SKM-1 treated with dmso at 0.1 percent for 144 hours (cell line): ENCODE results near the gene AUTS2.

Source experiments
- DNase-seq: peaks from one replicate; lab custom pipeline; 2025; ENCODE audit not compliant: unreplicated experiment; lab: John Stamatoyannopoulos, UW

The AUTS2 gene

DNA sequence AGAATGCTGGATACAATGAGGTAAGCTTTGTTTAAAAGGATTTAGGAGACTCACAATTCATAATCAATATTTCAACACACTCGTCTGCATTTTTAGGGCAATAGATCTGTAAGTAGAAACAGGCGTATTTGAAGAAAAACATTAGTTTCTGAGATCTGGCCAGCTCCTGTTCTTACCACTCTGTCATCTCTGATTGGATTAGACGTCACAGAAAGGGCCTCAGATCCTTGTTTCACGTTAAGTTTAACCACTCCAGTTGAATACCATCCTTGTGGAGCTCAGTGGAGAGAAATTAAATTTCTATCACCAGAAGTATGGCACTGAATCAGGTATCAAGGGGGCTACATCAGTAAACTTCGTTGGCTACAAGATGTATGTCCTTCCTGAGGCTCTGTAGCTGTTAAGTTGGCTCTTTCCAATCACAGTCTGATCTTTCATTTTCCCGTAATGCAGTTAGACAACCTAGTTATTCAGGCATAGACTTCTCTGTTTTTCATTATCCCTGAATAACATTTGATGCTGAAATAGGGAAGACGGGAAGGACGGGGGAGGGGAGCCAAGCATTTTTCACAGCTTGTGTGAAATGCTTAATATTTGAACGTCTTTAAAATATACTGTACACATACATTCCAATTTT, 874.4 kb downstream of the AUTS2 start:
- no peak for DNase-seq

DNA sequence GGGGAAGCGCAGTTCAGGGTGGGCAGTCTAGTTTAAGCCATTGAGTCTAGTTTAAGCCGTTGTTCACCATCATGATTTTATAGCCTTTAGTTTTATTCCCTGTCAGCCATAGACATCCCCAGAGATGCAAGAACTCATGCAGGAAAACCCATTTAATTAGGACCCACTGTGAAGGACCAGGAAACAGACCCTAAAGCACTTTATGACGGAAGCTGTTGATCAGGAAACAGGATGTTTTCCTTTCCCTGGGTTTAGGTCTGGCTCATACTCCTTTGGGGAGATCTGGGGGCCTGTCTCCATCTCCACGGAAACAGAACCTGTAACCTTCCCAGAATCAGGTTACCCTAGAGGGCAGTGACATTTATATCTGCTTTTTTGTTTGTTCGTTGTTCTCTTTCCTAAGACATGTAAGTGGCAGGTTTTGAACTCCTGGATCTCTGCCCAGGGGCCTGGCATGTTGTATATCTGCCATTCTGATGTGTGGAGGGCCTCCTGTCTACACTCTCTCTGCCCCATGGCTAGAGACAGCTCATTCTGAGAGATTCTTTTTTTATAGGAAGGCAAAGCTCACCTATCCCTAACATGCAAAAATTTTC, 876.5 kb downstream of the AUTS2 start:
- DNase-seq, result no peak

DNA sequence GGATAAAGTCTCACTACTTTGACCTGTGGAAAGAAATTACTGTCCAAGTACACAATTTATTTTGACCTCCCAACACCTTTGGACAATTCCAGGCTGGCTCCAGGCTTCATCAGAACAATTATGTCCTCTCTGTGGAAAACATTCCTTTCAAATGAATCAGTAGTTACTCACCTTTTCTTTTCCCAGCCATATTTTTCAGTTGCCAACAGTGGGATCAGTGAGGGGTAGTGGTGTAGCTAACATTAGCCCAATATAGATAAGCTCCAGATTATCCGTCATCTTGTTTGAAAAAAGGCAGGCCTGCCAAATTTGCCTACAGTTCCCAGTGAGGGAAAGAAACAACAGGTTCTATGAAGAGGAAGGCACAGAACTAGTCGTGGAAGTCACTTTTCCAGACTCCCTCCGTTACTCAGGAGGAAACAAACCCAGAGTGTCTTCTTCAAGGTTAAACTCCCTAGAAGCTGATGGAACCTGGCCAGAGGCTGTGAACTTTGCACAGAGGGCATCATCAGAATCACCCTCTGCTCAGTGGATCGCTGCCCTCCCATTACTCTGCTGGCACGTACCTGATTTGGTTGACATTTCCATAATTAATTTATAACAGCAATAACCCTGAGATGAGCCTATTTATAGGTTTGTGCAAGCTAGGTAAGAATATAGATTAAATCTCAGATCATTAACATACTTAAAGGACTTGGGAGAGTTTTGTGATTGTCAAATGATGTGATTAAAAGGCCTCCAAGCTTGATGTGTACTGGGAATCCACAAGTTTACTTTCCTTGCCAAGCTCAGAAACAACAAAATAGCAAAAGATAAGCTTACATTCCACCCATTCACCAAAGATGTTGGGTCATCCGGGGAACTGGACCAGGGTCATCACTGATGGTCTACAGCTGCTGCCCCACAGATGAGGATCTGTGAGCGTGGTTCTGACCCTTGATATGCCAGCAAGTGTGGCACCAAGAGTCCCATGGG, 879.0 kb downstream of the AUTS2 start:
- DNase-seq, result no peak

DNA sequence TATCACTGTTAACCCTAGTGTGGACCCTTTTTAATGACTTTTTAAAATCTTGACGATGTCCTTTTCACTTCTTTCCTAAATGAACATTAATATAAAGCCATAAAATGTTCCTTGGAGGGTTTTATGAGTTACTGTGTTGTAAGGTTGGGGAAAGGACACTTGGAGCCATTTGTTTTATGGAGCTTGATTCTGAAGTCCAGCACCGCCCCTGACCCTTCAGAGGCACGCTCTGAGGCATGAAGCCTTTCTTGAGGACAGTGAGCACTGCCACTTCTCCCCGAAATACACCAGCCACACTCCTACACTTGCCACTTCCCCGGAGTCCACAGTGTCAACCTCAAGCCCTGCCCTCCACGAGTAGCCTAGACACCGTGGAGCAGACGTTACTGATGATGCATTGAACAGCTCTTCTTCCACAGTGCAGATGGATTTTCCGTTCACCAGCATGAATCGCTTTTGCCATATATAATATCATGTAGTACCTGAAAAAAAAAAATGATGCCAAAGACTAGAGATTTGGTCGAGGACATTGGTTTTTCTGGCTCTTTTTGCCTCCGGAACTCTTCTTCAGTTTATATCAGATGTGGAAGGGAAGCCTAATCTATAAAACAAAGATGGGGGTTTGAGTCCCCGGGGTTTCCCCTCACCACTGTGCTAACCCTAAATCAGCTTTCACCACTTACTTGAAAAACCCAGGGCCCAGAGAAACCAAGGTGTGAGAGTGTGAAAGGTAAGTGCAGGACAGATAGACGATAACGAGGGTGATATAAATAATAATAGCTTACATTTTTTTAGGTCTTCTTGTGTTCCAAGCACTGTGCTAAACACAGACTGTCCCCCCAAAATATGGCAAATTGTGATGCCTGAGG, 881.1 kb downstream of the AUTS2 start:
- DNase-seq, result no peak

DNA sequence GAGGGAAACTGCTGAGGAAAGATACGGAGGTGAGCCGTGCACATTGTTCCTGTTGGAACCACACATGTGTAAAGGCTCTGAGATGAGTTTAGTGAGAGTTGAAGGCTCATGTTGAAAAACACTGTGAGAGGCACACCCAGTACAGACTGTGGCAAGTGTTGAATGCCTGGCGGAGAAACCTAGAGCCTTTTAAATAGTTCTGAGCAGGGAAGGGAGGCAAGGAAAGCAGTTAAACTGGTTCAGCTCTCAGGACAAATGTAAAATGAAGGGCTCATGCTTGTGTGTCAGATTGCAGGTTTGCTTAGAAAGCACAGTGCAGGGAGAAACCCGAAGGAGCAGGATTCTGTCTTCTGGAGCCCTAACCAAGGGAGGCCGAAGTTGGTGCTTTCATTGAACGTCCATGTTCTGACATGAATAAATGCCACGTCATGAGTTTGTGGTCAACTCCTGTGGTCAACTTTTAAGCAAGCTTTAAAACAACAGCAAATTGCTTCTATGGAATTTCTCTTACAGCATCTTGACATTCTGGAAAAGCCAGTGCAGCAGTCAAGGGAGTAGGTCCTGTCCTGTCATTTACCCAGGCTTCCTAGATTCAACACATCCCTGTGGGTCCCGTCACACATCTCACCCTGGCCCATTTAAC, 882.8 kb downstream of the AUTS2 start:
- no peak for DNase-seq

DNA sequence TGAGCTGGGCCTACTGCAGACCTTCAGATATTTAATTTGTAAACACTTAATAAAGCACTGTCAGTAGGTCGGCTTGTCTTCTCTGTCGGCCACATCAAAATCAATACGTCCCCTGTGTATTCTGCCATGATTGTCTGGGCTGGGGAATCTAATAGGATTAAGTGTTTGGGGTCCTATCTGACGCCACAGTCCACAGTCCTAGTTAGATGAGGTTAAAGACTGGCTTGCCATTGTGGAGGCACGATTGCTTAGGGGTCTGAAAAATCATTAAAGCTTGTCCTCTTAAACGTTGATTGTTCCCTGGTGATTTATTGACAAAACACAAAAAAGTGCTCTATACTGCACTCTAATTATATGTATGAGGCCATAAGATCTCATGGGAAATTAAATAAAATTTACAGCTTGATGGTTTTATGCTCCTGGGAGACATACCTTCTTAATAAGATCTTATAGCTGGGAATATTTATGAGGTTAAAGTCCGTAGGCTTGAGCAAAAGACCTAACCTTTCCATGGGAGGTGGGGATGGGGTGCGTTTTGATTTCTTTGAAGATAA, 883.4 kb downstream of the AUTS2 start:
- no peak for DNase-seq

DNA sequence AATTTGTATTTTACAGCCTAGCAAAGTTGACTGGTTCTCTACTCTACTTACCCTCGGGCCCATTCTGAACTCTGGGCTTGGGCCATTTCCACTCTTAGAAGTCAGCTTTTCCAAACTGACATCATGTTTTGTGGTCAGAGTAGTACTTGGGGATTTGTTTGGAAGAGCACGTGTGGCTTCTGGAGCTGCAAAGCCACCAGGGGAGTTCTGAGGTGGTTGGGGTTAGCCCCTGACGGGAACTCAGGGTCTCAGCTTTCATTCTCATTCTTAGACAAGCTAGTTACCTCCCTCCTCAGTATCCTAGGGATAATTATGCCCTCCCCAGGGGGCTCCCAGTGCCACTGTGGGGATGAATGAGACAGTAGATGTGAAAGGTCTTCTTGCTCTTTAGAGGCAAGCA, 886.0 kb downstream of the AUTS2 start:
- DNase-seq, result no peak

DNA sequence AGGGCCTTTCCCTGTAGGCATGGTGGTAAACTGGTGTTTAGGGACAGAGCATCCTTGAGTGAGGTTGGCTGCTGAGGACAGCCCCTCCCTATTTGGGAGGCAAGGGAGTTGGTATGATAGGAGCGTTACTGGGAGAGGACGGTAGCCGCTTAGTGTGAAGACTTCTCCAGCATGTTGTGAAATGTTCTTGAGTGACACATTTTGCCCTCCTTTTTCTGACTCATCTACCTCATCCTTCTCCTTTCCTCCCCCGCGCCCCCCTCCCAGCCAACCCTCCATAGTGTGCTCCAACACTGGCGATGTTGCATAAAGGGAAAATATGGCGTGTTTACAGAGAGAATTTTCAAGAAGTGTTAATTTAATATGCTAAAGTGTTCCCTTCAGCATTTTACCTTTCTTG, 888.7 kb downstream of the AUTS2 start:
- DNase-seq, result no peak

DNA sequence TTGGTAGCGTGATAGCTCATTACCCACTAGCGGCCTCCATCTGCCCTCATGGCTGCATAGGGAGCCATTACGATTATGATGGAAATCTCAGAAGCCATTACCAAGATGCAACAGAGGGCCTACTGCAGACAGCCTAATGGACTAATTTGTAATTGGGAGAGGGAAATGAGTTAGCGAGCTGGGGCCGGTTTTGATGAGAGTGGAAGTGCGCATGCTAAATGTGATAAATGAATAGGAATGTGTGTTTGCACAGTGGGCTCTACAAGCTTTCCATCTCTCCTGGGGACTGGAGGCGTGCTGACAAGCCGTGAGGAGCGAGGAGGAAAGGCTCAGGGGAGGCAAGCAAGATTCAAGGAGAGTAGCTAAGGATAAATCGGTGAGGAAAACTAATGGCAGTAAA, 889.2 kb downstream of the AUTS2 start:
- DNase-seq, result no peak

DNA sequence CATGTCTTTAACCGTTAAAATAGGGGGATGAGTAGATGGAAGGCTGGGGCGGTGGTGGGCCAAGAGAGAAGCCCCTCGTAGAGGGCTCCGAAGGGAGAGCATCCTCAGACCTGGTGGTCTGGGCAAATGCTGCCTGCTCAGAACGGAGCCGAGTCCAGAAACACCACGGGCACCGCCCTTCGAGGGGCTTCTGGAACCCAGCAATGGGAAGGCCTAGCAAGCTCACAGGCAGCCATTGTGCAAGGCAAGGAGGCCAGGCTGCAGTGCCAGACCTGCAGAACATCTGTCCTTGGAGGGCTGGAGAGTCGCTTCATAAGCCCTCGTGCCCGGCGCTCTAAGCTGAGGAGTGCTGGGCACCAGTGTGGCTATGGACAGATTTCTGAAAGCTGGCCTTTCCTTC, 889.6 kb downstream of the AUTS2 start:
- DNase-seq, result no peak

DNA sequence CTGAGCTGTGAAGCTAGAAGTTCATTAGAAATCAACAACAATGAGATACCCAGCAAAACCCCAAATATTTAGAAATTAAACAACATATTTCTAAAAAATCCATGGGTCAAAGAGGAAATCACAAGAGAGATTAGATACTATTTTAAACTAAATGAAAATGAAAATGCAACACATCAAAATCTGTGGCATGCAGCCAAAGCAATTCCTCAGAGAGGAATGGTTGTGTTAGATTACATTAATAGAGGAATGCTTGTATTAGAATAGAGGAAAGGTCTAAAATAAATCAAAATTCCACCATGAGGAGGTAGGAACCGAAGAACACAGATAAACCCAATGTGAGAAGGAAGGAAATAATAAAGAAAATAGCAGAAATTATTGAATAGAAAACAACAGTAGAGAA, 891.5 kb downstream of the AUTS2 start:
- DNase-seq, result no peak

DNA sequence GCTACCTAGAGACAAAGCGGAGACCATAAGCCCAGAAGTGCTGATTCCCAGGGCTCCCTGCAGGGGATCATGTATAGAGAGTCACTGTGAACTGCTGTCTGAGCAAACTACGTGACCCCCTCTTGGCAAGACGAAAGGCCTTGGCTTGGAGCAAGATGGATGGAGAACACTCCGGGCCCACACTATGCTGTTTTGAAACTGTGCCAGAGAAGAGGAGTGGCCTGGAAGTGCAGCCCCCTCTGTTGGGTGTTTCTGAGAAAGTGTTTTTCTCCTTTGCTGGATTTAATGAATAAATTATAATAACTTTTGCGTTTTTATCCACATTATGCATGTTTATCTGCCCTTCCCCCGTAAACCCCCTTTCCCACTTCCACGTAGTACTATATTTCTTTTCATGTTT, 894.4 kb downstream of the AUTS2 start:
- DNase-seq, result no peak

DNA sequence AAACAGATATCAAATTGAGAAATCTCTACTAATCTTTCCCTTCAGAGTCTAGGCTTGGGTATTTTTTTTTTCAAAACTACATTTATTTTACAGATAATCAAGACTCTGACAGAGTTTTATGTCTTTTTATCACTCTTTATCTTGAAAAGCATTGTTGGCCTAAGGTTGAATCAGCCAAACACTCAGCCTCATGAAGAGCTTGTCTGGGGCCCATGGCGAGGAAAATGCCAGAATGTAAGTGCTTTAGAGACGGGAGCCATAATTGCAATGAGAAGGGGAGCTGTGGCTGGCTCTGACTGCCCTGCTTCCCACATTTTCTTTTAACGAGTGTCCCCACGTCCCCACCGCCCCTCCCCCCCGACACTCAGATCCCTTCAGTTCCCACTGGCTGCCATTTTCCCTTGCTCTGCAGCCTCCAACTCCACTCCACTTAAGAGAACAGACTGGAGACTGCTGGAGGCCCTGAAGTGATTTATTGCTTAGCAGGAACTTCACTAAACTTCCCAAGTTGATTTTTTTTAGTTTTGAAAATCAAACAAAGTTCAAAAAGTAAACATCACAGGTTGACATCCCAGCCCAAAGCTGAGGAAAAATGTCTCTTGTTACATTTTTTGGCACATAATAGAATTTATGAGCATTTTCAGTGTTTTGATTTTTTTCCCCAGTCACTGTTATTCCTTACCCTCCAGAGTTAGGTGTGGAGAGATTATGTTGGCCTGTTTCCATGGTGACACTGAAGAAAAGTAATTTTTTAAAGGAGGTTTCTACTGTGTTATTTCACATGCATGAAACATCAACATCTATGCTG, 896.2 kb downstream of the AUTS2 start:
- DNase-seq, result no peak

DNA sequence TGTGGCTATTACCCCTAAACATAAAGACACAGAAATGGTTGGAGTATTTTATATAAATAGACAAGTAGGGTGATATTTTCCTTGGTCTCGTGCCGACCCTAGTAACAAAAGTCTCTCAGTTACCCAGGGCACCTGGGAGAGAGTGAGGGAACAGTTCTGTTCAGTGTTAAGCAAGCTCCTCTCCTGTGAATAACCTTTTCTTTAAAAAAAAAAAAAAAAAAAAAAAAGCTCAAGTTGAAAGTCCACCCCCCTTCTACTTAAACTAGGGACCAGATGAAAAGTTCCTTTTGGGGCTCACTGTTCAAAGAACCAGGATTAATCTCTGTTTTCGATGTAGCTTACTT, 896.7 kb downstream of the AUTS2 start:
- DNase-seq, result no peak

DNA sequence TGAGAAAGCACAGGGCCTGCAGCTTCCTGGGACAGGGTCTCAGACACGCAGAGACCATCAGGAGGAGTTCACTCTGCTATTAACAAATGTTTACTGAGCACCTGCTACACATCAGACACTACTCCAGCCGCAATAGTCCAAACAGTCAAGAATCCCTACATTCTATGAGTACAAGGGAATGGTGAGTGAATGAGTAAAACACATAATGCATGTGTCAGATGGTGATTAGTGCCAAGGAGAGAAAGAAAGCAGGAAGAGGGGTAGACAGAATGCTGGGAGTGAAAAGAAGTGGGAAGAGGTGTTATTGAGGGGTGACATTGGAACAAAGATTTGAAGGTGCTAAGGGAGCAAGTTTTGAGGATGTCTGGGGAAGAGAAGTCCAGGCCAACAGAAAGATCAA, 899.5 kb downstream of the AUTS2 start:
- DNase-seq, result no peak

DNA sequence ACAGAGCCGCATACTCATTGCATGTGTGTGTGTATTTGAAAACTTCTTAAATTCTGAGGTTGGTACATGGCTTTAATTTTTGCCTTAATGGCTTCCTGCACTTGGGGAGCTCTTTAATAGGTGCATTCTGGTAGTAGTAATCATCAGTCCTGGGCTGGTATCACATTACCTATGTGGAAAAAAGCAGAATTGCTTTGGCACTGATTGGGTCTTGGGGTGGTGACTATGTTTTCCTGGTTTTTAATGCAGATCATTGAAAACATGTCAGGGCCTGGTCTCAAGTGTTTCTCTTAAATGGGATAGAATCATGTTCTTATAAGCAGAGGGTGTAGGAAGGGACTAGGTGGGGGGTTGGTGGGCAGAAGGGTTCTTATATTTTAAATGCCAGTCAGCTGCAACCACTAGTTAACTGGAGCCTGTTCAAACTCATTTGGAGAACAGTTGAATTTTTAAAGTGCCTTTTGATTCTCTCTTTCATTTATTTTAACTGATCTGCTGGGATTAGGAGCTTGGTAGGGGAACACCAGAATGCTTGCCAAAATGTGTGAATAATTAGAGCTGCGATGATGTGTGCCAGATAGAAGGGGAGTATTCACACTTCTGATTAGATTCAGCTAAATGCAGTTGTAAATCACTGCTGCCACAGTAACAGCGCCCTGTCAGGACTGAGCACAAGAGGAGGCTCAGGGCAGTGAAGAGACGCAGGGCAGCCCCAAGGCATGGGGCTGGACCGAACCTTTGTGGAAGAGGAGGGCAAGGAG, 900.1 kb downstream of the AUTS2 start:
- DNase-seq, result no peak

DNA sequence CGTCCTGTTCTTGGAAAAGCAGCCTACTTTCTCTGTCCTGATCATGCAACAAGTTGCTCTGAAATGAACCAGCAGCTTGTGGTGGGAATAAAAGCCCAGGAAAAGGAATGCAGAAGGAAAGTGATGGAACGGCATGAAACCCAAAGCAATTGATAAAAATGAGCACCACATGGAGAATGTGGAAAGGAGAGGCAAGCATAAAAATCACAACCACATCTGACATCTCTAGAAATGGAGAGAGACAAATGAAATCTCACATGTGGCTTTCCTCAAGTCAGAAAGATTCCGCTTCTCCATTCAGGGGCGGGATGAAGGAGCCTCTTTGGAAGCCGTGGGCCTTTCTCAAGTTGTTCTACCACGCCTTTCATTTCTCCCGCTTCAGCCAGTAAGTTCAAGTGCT, 902.0 kb downstream of the AUTS2 start:
- no peak for DNase-seq

DNA sequence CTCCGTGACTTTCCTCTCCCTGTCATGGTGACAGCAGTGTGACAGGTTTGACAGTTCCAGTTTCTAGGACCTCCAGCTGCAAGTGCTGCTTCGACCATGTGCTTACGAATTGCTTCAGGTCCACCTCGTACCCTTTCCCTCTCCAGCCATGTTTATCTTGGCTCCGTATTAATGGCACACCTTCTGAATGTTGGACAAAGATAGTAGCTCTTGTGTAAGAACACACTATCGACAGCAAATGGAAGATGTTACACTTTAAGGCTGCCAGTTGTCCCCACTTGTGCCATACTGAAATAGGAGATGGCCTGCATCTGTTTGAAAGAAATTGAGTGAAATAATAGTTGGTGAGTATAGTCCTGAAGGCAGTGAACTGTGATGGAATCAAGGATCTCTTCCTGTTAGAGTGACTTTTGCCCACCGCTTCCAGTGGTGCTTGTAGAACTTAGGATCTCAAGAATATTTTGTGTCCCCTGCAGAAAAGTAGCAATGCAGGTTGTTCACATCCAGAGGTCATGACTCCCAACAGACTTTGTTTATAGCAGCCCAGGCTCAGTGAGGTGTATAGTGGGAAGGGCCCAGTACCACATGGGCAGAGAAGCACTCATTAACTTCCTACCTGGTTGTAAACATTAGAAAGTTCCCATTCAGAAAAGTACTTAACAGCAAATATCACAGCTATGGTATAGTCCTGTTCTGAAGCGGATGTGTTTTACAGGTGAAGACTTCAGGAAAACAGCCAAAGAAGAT, 904.0 kb downstream of the AUTS2 start:
- DNase-seq, result no peak
